Dendritic cell treated with granulocyte-macrophage colony-stimulating factor and Interleukin-4, amounts not matched to agents 40 ng/mL and 50 ng/mL, for 4 days (primary cell): ENCODE results near the gene GLIS1.

Experiments
- H3K27ac Mint-ChIP-seq: one replicate; pipeline ENCODE4 v1.8.0; 2022; ENCODE audit warnings: mild to moderate bottlenecking, mixed read lengths
- H3K27me3 Mint-ChIP-seq: one replicate; pipeline ENCODE4 v1.8.0; 2022; ENCODE audit warnings: mild to moderate bottlenecking, mixed read lengths
- H3K36me3 Mint-ChIP-seq: one replicate; pipeline ENCODE4 v1.8.0; 2022; ENCODE audit warnings: low read depth, mixed read lengths
- H3K4me1 Mint-ChIP-seq: one replicate; pipeline ENCODE4 v1.8.0; 2022; ENCODE audit warnings: low read depth, mixed read lengths
- H3K4me3 Mint-ChIP-seq: one replicate; pipeline ENCODE4 v1.8.0; 2022; ENCODE audit warnings: mild to moderate bottlenecking, moderate library complexity, mixed read lengths
- H3K9me3 Mint-ChIP-seq: one replicate; pipeline ENCODE4 v1.8.0; 2022; ENCODE audit warnings: mixed read lengths
- intact Hi-C: fragments of 100-400 bp; cut with micrococcal nuclease; formaldehyde crosslinking; loops from one replicate; pipeline ENCODE4 v1.15.0; 2022

Gene GLIS1

DNA sequence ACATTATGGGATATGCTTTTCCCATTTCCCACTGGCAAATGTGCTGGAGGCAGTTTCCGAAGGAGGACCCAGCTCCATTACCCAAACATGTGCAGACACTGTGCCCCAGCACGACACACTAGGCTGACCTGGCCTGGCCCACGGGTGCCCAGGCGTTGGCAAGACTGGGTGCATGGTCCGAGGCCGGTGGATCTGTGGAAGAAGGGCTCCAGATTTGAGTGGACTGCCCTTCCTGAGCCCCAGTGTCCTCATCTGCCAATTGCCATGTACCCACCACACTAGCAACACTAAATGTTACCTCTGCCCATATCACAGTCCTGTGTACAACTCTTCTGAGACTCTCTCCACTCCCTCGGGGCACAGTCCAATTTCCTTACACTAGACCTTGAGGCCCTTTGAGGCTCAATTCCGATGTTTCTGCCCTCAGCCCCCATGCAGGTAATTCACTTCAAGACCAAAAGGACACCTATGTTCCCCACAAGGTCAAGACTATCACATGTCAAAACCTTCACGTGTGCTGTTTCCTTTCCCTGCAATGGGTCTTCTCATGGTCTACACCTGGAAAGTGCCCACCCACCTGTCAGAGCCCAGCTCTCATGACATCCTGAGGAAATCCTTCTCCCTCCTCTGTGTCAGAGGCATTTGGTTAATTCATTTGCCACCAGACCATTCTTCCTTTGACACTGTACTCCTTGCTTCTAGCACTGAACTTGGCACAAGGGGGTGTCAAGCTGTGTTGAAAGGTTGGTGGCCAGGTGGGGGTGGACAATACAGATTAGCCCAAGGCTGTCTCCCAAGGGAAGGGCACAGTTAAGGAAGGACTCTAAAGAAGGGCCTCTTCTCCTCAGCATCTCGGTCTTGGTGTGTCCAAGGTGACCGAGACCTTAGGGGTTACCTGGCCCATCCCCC is 154.8 kb downstream of the GLIS1 start:
- H3K27ac Mint-ChIP-seq = no peak overlapping the region
- no peaks in the 10 kb centered on the region for H3K9me3 Mint-ChIP-seq
- no peaks in the 10 kb centered on the region for H3K4me1 Mint-ChIP-seq
- intact Hi-C loops = no loop called here
- no peak overlapping the region for H3K4me3 Mint-ChIP-seq
- H3K27me3 Mint-ChIP-seq = no peaks in the 10 kb centered on the region
- no peaks in the 10 kb centered on the region for H3K36me3 Mint-ChIP-seq

DNA sequence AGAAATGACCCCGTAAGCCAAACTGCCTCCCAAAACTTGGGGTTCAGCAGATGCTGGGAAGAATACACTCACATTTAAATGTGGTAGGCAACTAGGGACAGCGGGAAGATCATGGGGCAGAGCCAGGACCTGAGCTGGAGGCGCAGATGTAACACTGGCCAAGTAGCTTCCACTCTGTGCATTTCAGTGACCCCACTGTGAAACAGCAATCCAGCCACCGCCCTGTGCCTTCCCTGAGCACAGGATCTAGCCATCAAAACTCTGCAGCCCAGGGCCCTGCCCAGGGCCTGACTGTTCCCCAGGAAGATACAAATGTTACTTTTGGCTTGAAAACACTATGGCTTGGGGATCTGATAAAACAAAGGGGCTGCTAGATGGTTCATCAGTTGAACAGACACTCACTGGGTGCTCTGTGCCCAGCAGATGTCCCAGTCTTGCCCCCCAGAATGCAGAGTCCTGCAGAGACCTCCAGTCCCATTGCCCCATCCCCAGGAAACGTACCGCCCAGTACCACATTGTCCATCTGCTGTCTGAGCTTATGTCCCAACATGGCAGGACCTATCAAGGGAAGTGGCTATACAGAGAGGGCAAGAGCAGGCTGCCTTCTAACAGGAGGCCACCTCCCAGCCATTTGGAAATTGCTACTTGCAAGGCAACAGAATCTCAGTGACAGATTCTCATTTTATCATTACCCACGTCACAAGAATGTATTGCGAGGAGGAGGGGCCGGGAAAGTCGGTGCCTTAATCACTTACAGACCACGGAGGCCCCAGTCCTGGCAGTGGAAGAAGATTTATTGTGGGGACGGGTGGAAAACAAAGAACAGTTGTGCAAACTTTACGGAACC is 155.7 kb downstream of the GLIS1 start:
- H3K4me3 Mint-ChIP-seq = no peak overlapping the region
- no peaks in the 10 kb centered on the region for H3K27me3 Mint-ChIP-seq
- H3K36me3 Mint-ChIP-seq = no peaks in the 10 kb centered on the region
- H3K27ac Mint-ChIP-seq = no peak overlapping the region
- intact Hi-C loops = no loop called here
- H3K9me3 Mint-ChIP-seq = no peaks in the 10 kb centered on the region
- H3K4me1 Mint-ChIP-seq = no peaks in the 10 kb centered on the region

GRCh38 chr1:53582211-53583020 is 156.5 kb downstream of the GLIS1 start:
- intact Hi-C loops = no loop called here

GRCh38 chr1:53581476-53581875 is 157.5 kb downstream of the GLIS1 start:
- H3K27ac Mint-ChIP-seq = no peak overlapping the region
- H3K4me3 Mint-ChIP-seq = no peak overlapping the region
- H3K36me3 Mint-ChIP-seq = no peaks in the 10 kb centered on the region
- intact Hi-C loops = no loop called here
- no peaks in the 10 kb centered on the region for H3K27me3 Mint-ChIP-seq
- H3K9me3 Mint-ChIP-seq = no peaks in the 10 kb centered on the region
- H3K4me1 Mint-ChIP-seq = no peaks in the 10 kb centered on the region

More at GRCh38 chr1:53582211-53583020, 156.5 kb downstream of the GLIS1 start:
- H3K27ac Mint-ChIP-seq = no peak overlapping the region
- H3K36me3 Mint-ChIP-seq = no peaks in the 10 kb centered on the region
- H3K4me1 Mint-ChIP-seq = no peaks in the 10 kb centered on the region
- H3K9me3 Mint-ChIP-seq = no peaks in the 10 kb centered on the region
- no peak overlapping the region for H3K4me3 Mint-ChIP-seq
- H3K27me3 Mint-ChIP-seq = no peaks in the 10 kb centered on the region

- Mint-ChIP-seq H3K36me3 (no peaks in the 10 kb centered on the region), H3K4me1 (no peaks in the 10 kb centered on the region), H3K27ac (no peak overlapping the region), H3K27me3 (no peaks in the 10 kb centered on the region), H3K9me3 (no peaks in the 10 kb centered on the region), H3K4me3 (no peak overlapping the region)
- intact Hi-C loops = no loop called here
Observed at GRCh38 chr1:53580739-53581475, 158.1 kb downstream of the GLIS1 start.

GRCh38 chr1:53580009-53580400 is 159.0 kb downstream of the GLIS1 start:
- H3K36me3 Mint-ChIP-seq = no peaks in the 10 kb centered on the region
- intact Hi-C loops = no loop called here
- H3K27me3 Mint-ChIP-seq = no peaks in the 10 kb centered on the region
- H3K4me3 Mint-ChIP-seq = no peak overlapping the region
- H3K27ac Mint-ChIP-seq = no peak overlapping the region
- no peaks in the 10 kb centered on the region for H3K4me1 Mint-ChIP-seq
- H3K9me3 Mint-ChIP-seq = no peaks in the 10 kb centered on the region

DNA sequence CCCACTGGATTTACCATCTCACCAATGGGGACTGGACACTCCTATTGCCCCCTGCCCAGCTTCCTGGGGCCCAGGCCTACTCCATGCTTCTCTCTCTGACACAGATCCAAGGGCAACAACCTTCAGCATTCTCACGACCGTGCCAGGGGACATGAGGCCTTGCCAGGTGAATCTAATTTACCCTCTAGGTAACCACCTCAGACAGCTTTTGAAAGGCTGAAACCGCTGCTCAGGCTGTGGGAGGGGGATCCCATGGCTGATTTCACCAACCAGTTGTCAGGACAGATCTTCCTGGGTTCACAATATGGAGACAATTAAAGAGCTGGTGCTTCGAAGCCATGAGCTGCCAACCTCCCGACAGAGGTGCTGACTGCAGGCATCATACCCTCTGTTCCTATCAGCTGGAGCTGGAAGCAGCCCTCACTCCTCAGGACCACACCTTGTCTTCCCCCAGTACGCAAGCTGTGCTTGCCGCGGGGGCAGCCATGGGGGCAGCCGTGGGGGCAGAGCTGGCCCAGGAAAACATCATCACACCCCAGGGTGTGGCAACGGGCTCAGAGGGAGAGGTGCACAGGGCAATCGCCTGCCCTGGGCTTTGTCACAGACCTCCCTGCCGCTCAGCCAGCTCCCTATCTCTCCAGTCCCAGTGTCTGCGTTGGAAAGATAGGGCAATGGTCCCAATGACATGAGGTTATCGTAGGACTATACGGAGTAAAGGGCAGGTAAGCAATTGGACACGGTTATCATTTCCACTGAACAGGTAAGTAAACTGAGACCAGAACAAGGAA is 159.5 kb downstream of the GLIS1 start:
- H3K4me1 Mint-ChIP-seq = no peaks in the 10 kb centered on the region
- no peaks in the 10 kb centered on the region for H3K27me3 Mint-ChIP-seq
- no peaks in the 10 kb centered on the region for H3K9me3 Mint-ChIP-seq
- no peak overlapping the region for H3K27ac Mint-ChIP-seq
- no peak overlapping the region for H3K4me3 Mint-ChIP-seq
- intact Hi-C loops = no loop called here
- H3K36me3 Mint-ChIP-seq = no peaks in the 10 kb centered on the region

DNA sequence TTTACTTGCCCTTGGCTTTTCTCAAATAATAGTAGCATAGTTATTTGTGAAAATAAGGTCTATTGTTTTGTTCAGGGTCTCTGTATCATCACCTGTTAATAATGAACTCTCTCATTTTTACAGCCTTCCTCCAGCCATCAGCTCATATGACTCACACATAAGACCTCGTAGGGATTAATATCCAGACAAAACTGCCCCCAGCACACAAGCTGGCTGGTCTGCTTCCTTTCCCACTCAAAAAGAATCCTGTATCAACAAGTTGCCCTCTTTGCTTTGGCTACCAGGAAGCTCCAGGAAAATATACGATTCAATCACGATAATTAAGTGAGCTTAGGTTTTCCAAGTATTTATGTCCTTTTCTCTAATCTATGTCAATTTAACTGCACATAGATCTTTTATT is 160.6 kb downstream of the GLIS1 start:
- no peak overlapping the region for H3K27ac Mint-ChIP-seq
- no peaks in the 10 kb centered on the region for H3K9me3 Mint-ChIP-seq
- intact Hi-C loops = no loop called here
- H3K27me3 Mint-ChIP-seq = no peaks in the 10 kb centered on the region
- H3K4me3 Mint-ChIP-seq = no peak overlapping the region
- H3K36me3 Mint-ChIP-seq = no peaks in the 10 kb centered on the region
- H3K4me1 Mint-ChIP-seq = no peaks in the 10 kb centered on the region

- Mint-ChIP-seq H3K27me3 (no peaks in the 10 kb centered on the region), H3K4me1 (no peaks in the 10 kb centered on the region), H3K4me3 (no peak overlapping the region), H3K36me3 (no peaks in the 10 kb centered on the region), H3K27ac (no peak overlapping the region), H3K9me3 (no peaks in the 10 kb centered on the region)
- intact Hi-C loops = no loop called here
Observed at GRCh38 chr1:53577761-53578100, 161.2 kb downstream of the GLIS1 start.

GRCh38 chr1:53576866-53577760 is 161.9 kb downstream of the GLIS1 start:
- no peaks in the 10 kb centered on the region for H3K9me3 Mint-ChIP-seq
- H3K4me1 Mint-ChIP-seq = no peaks in the 10 kb centered on the region
- no peaks in the 10 kb centered on the region for H3K36me3 Mint-ChIP-seq
- no peaks in the 10 kb centered on the region for H3K27me3 Mint-ChIP-seq
- H3K27ac Mint-ChIP-seq = no peak overlapping the region
- no peak overlapping the region for H3K4me3 Mint-ChIP-seq
- intact Hi-C loops = no loop called here

GRCh38 chr1:53576381-53576801 is 162.6 kb downstream of the GLIS1 start:
- no peak overlapping the region for H3K27ac Mint-ChIP-seq
- intact Hi-C loops = no loop called here
- H3K9me3 Mint-ChIP-seq = no peaks in the 10 kb centered on the region
- no peaks in the 10 kb centered on the region for H3K27me3 Mint-ChIP-seq
- H3K4me3 Mint-ChIP-seq = no peak overlapping the region
- H3K4me1 Mint-ChIP-seq = no peaks in the 10 kb centered on the region
- no peaks in the 10 kb centered on the region for H3K36me3 Mint-ChIP-seq

DNA sequence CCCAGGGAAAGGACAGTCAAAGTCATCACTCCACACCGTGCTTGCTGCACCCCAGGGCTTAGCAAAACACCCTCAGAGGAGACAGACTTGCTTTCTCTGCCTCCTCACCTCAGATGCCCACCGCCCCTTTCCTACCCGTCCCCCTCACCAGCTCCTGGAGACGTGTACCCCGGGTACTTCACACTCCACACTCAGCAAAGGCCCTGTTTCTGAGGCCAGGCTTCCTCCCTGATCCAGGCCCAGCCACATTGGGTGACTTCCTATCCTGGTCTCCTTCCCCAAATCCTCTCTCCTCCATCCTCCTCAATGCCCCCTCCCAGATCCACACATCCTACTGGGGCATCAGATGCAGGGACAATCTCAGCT is 163.0 kb downstream of the GLIS1 start:
- no peaks in the 10 kb centered on the region for H3K36me3 Mint-ChIP-seq
- H3K4me3 Mint-ChIP-seq = no peak overlapping the region
- H3K27me3 Mint-ChIP-seq = no peaks in the 10 kb centered on the region
- no peaks in the 10 kb centered on the region for H3K4me1 Mint-ChIP-seq
- H3K27ac Mint-ChIP-seq = no peak overlapping the region
- H3K9me3 Mint-ChIP-seq = no peaks in the 10 kb centered on the region
- intact Hi-C loops = no loop called here
